ENCODE data around the gene CLEC20A. TPM values are rescaled to one million over a fixed set of nuclear protein-coding genes. Genes with fewer than 3 reads are reported as not detected.

The CLEC20A gene
- total RNA-seq, 1 donor from 2014 or later = not detected

DNA sequence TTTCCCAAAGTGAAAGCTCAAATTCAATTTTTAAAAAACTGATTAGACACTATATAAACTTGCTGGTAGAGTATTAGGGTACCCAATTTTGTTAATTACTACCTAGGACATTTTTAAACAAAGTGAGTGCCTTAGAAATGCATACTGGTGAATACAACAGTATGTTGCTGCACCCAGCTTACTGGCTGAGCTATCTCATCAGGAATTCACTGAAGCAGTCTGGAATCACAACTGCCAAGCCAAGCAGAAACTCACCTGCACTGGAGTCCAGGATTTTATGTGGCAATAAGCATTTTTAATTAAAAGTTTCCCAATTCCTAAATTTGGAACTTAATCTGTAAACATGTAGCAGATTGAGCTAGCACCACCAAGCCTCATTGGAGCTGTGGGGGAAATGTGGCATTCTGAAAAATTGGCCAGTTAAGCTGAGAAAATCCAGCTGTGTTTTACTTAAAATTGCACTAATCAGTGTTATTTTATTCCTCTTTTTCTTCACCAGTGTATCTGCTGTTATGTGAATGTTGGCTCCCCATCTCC lies 61.8 kb downstream of the CLEC20A start:
- no peaks in the 10 kb centered on the region for H3K27me3 Mint-ChIP-seq (ENCODE audit: unreplicated experiment)
- peaks cover 6% of the 10 kb centered on the region for H3K36me3 Mint-ChIP-seq (ENCODE audit: unreplicated experiment)
- no peak overlapping the region for H3K4me3 Mint-ChIP-seq (ENCODE audit: unreplicated experiment)
- no peak for DNase-seq (ENCODE audit: extremely low spot score, unreplicated experiment)
- no peaks in the 10 kb centered on the region for H3K9me3 Mint-ChIP-seq (ENCODE audit: unreplicated experiment)
- H3K4me1 Mint-ChIP-seq (ENCODE audit: unreplicated experiment) = no peaks in the 10 kb centered on the region
- no peak for TF ChIP-seq CTCF (IDR thresholded peaks at IDR 0.05)
- no peak overlapping the region for H3K27ac Mint-ChIP-seq (ENCODE audit: unreplicated experiment)

DNA sequence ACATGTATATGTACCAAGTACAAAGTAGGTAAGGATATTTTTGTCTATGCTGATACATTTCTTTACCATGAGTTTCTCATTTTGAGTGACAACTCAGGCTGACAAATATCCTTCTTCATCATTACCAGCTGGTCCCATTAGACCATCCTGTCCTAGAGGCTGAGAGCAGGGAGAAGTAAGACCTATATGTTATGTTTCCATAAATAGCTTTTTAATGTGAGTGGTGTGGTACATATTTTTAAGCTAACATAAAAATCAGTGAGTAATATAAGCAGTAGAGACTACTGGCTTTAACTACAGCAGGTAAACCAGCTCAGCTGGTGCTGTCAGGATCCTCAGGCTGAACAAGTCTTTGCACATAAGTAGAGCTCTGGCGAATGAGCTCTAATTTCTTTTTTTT lies 62.4 kb downstream of the CLEC20A start:
- Mint-ChIP-seq H3K36me3 (ENCODE audit: unreplicated experiment) (peaks cover 2% of the 10 kb centered on the region), H3K27ac (ENCODE audit: unreplicated experiment) (no peak overlapping the region), H3K9me3 (ENCODE audit: unreplicated experiment) (no peaks in the 10 kb centered on the region), H3K4me3 (ENCODE audit: unreplicated experiment) (no peak overlapping the region), H3K4me1 (ENCODE audit: unreplicated experiment) (no peaks in the 10 kb centered on the region), H3K27me3 (ENCODE audit: unreplicated experiment) (no peaks in the 10 kb centered on the region)
- DNase-seq (ENCODE audit: extremely low spot score, unreplicated experiment) = no peak
- TF ChIP-seq CTCF (IDR thresholded peaks at IDR 0.05) = no peak

Other genes with a start within 250 kb of the CLEC20A start
- gene TEX35, start 16.1 kb upstream of the CLEC20A start, total RNA-seq = not detected in 2 replicates
- 6.5 and 8.4 TPM in 2 replicates for gene RALGPS2, start 228.3 kb upstream of the CLEC20A start, total RNA-seq